Urothelium cell line (cell line): Measurements from ENCODE around the gene WDR86.
A peak's percentile ranks its signal among the peaks of the same experiment; 100 is the strongest.

ENCODE experiments used
- DNase-seq: peaks from one replicate; pipeline ENCODE4 v3.0.0; 2011; ENCODE audit warnings: low spot score, mixed read lengths
- FAIRE-seq: peaks from 2 replicates; lab custom pipeline; 2011; peaks lifted over from hg19 to GRCh38; lab: Jason Lieb, UNC

Gene WDR86

GRCh38 chr7:151381348-151382078 is 28.3 kb downstream of the WDR86 start:
- FAIRE-seq (no peak), DNase-seq (no peak)

GRCh38 chr7:151381098-151381347 is 28.8 kb downstream of the WDR86 start:
- FAIRE-seq (no peak), DNase-seq (no peak)

GRCh38 chr7:151380199-151381097 is 29.4 kb downstream of the WDR86 start:
- FAIRE-seq (no peak), DNase-seq (no peak)

GRCh38 chr7:151379534-151380198 is 30.2 kb downstream of the WDR86 start:
- FAIRE-seq (no peak), DNase-seq (no peak)

- no peak for FAIRE-seq
These were observed 30.7 kb downstream of the WDR86 start for GRCh38 chr7:151379193-151379520.

GRCh38 chr7:151378496-151379192 is 31.2 kb downstream of the WDR86 start:
- FAIRE-seq (no peak), DNase-seq (no peak)

More at GRCh38 chr7:151379193-151379520, 30.7 kb downstream of the WDR86 start:
- no peak for DNase-seq

GRCh38 chr7:151378011-151378410 is 31.8 kb downstream of the WDR86 start:
- DNase-seq (no peak), FAIRE-seq (no peak)

- FAIRE-seq (no peak), DNase-seq (no peak)
These were observed 32.4 kb downstream of the WDR86 start for GRCh38 chr7:151377406-151377805.

GRCh38 chr7:151376218-151376902 is 33.5 kb downstream of the WDR86 start:
- DNase-seq = no peak
- no peak for FAIRE-seq

- FAIRE-seq (no peak), DNase-seq (no peak)
These were observed 34.2 kb downstream of the WDR86 start for GRCh38 chr7:151375530-151376217.

GRCh38 chr7:151374726-151375125 is 35.1 kb downstream of the WDR86 start:
- no peak for FAIRE-seq
- DNase-seq = no peak

GRCh38 chr7:151374139-151374538 is 35.7 kb downstream of the WDR86 start:
- no peak for FAIRE-seq
- no peak for DNase-seq

GRCh38 chr7:151373599-151373998 is 36.2 kb downstream of the WDR86 start:
- FAIRE-seq = no peak
- DNase-seq = no peak

- DNase-seq = no peak
- FAIRE-seq = no peak
These were observed 37.1 kb downstream of the WDR86 start for GRCh38 chr7:151372612-151373265.

GRCh38 chr7:151371266-151371665 is 38.6 kb downstream of the WDR86 start:
- FAIRE-seq (no peak), DNase-seq (no peak)

GRCh38 chr7:151368136-151368571 is 41.7 kb downstream of the WDR86 start:
- no peak for FAIRE-seq
- peak; percentile 50 for DNase-seq

- DNase-seq = no peak
- no peak for FAIRE-seq
These were observed 42.6 kb downstream of the WDR86 start for GRCh38 chr7:151367284-151367683.

- DNase-seq (no peak), FAIRE-seq (no peak)
These were observed 43.0 kb downstream of the WDR86 start for GRCh38 chr7:151366880-151367222.

GRCh38 chr7:151366166-151366879 is 43.5 kb downstream of the WDR86 start:
- DNase-seq = no peak
- FAIRE-seq = no peak
